Gastrocnemius medialis (tissue), 4 donors: ENCODE data around the gene ADIPOR2. TPM values are rescaled to one million over a fixed set of nuclear protein-coding genes. Genes with fewer than 3 reads are reported as not detected.

Experiments
- ATAC-seq, 2 donors: fragments of 150-250 bp; one replicate each; pipeline ENCODE4 v1.9.1; 2016
- DNase-seq, 2 donors: peaks; one replicate each; pipeline ENCODE4 v3.0.0-alpha.2; 2019
- H3K27ac ChIP-seq, 4 donors: fragments of 200-600 bp; sonication (generic); 1 replicate in 1 of 4; 2 replicates in 3 of 4; pipeline ENCODE4 v1.5.1; 2016 to 2018; ENCODE audit warnings: mild to moderate bottlenecking in 2 of 4, moderate library complexity in 1 of 4
- H3K27me3 ChIP-seq, 3 donors: fragments of 200-600 bp; sonication (generic) in 2 of 3; 1 replicate in 1 of 3; 2 replicates in 2 of 3; pipeline versions ENCODE4 v1.5.1 to v1.6.0; 2016 to 2019; ENCODE audit warnings: mild to moderate bottlenecking in 1 of 3, moderate library complexity in 1 of 3
- H3K36me3 ChIP-seq, 2 donors: fragments of 200-600 bp; sonication (generic) in 1 of 2; one replicate each; pipeline ENCODE4 v1.5.1; 2017 to 2018
- H3K4me1 ChIP-seq, 2 donors: fragments of 200-600 bp; sonication (generic) in 1 of 2; one replicate each; pipeline ENCODE4 v1.5.1; 2016 to 2017; ENCODE audit warnings: mild to moderate bottlenecking in 2 of 2
- H3K4me3 ChIP-seq, 4 donors: fragments of 200-600 bp; sonication (generic) in 3 of 4; 1 replicate in 1 of 4; 2 replicates in 3 of 4; pipeline ENCODE4 v1.5.1; 2016 to 2019; ENCODE audit warnings: mild to moderate bottlenecking in 2 of 4
- H3K9me3 ChIP-seq, 3 donors: fragments of 200-600 bp; sonication (generic) in 2 of 3; 1 replicate in 1 of 3; 2 replicates in 2 of 3; pipeline ENCODE4 v1.5.1; 2016 to 2019
- CTCF ChIP-seq, 5 experiments: fragments of 450-650 bp in 3 of 5; fragments of 200-600 bp in 2 of 5; sonication (generic) in 2 of 5; IDR thresholded peaks in 4 of 5; conservative IDR thresholded peaks in 1 of 5; 1 replicate in 4 of 5; 2 replicates in 1 of 5; pipeline ENCODE4 v1.5.1; 2016 to 2019; ENCODE audit warnings: antibody characterized with exemption in 5 of 5, mild to moderate bottlenecking in 3 of 5, moderate library complexity in 3 of 5
- POLR2A ChIP-seq, 2 donors: fragments of 450-650 bp; IDR thresholded peaks; one replicate each; pipeline ENCODE4 v1.6.1; 2017; ENCODE audit warnings: antibody characterized with exemption in 2 of 2, mild to moderate bottlenecking in 2 of 2, moderate library complexity in 2 of 2
- in situ Hi-C, 4 donors: fragments of 200-750 bp; cut with MboI; loops; one replicate each; pipeline versions ENCODE4 v1.15.0 to v1.8.0; 2017; ENCODE audit warnings: low sequenced_read_pairs in 4 of 4
- intact Hi-C: fragments of 100-400 bp; cut with DNase I; formaldehyde crosslinking; loops from one replicate; pipeline ENCODE4 v1.15.1; 2023; ENCODE audit warnings: low total_unique reads
- total RNA-seq, 4 donors: library from RNA; depleted of rRNA; stranded (reverse); fragments of >200 nt; gene quantifications; one replicate each; pipeline versions ENCODE4 v1.1.0 to v1.2.3, GENCODE V29; 2016

The ADIPOR2 gene
- total RNA-seq, 4 donors from 2014 or later, result 18.9 to 47.4 (median 25.1) TPM

GRCh38 chr12:1795221-1795784 lies 104.4 kb downstream of the ADIPOR2 start:
- H3K4me1 ChIP-seq, result peaks cover 29 to 31% of the 10 kb centered on the region in 2 donors
- no peaks in the 10 kb centered on the region for H3K9me3 ChIP-seq
- intact Hi-C loops, result no loop called here

GRCh38 chr12:1795785-1796514 lies 105.1 kb downstream of the ADIPOR2 start:
- Histone ChIP-seq H3K27me3 (no peaks in the 10 kb centered on the region), H3K4me3 (peak overlapping the region; percentile 51 to 67 (median 59)), H3K4me1 (peaks cover 25 to 26% of the 10 kb centered on the region in 2 donors), H3K27ac (peak overlapping the region; percentile 72 to 80 (median 74)), H3K9me3 (no peaks in the 10 kb centered on the region), H3K36me3 (no peaks in the 10 kb centered on the region)
- TF ChIP-seq CTCF (IDR thresholded peaks at IDR 0.05 in 4 of 5, conservative IDR thresholded peaks at IDR 0.05 in 1 of 5) (peak; percentile 88 to 100 (median 99)), POLR2A (IDR thresholded peaks at IDR 0.05) (peak; percentile 36 to 56)
- in situ Hi-C loops (no loop called here), intact Hi-C loops (loop anchor here (1.0 to 2.0 kb wide), 2 partner anchors 144 to 239 kb away; no protein-coding TSS in a partner anchor)
- DNase-seq, result peak; percentile 79 to 89
- ATAC-seq, result peak; percentile 79 to 82

More at GRCh38 chr12:1795221-1795784, 104.4 kb downstream of the ADIPOR2 start:
- no peak for DNase-seq
- Histone ChIP-seq H3K4me3 (peak overlapping the region in 3 of 4 donors; percentile 30 to 62 (median 42)), H3K36me3 (no peaks in the 10 kb centered on the region), H3K27ac (peak overlapping the region; percentile 72 to 76 (median 74)), H3K27me3 (no peaks in the 10 kb centered on the region)
- TF ChIP-seq CTCF (IDR thresholded peaks at IDR 0.05 in 4 of 5, conservative IDR thresholded peaks at IDR 0.05 in 1 of 5) (no peak), POLR2A (IDR thresholded peaks at IDR 0.05) (no peak)
- ATAC-seq, result no peak
- in situ Hi-C loops, result no loop called here

- Histone ChIP-seq H3K4me1 (peaks cover 21% of the 10 kb centered on the region in 2 donors), H3K27ac (peak overlapping the region; percentile 63 to 80 (median 74)), H3K36me3 (no peaks in the 10 kb centered on the region), H3K27me3 (no peaks in the 10 kb centered on the region), H3K4me3 (peak overlapping the region; percentile 51 to 67 (median 59)), H3K9me3 (no peaks in the 10 kb centered on the region)
- TF ChIP-seq POLR2A (IDR thresholded peaks at IDR 0.05) (no peak), CTCF (IDR thresholded peaks at IDR 0.05 in 4 of 5, conservative IDR thresholded peaks at IDR 0.05 in 1 of 5) (no peak)
- in situ Hi-C loops (no loop called here), intact Hi-C loops (loop anchor here (1.0 to 2.0 kb wide), 2 partner anchors 144 to 238 kb away; no protein-coding TSS in a partner anchor)
- ATAC-seq (peak; percentile 24 to 25), DNase-seq (no peak)
Observed at GRCh38 chr12:1796515-1797010, 105.7 kb downstream of the ADIPOR2 start.

GRCh38 chr12:1797011-1797901 lies 106.4 kb downstream of the ADIPOR2 start:
- DNase-seq (no peak), ATAC-seq (no peak)
- Histone ChIP-seq H3K4me1 (peaks cover 20 to 21% of the 10 kb centered on the region in 2 donors), H3K36me3 (no peaks in the 10 kb centered on the region), H3K9me3 (no peaks in the 10 kb centered on the region), H3K27ac (peak overlapping the region; percentile 63 to 80 (median 74)), H3K27me3 (no peaks in the 10 kb centered on the region), H3K4me3 (peak overlapping the region; percentile 51 to 67 (median 59))
- intact Hi-C loops (loop anchor here (2.0 kb wide), 1 partner anchor 238 kb away; no protein-coding TSS in a partner anchor), in situ Hi-C loops (no loop called here)
- TF ChIP-seq POLR2A (IDR thresholded peaks at IDR 0.05) (peak in 1 of 2 donors; percentile 40), CTCF (IDR thresholded peaks at IDR 0.05 in 4 of 5, conservative IDR thresholded peaks at IDR 0.05 in 1 of 5) (no peak)
